ENCODE data around the gene AGPAT3.
A peak's percentile ranks its signal among the peaks of the same experiment; 100 is the strongest.

The AGPAT3 gene

GRCh38 chr21:43958364-43959158 is 93.5 kb downstream of the AGPAT3 start:
- no peak for DNase-seq

GRCh38 chr21:43959231-43960116 is 94.5 kb downstream of the AGPAT3 start:
- no peak for DNase-seq

GRCh38 chr21:43961382-43961909 is 96.4 kb downstream of the AGPAT3 start:
- DNase-seq: no peak

GRCh38 chr21:43965911-43966585 is 101.0 kb downstream of the AGPAT3 start:
- no peak for DNase-seq

DNA sequence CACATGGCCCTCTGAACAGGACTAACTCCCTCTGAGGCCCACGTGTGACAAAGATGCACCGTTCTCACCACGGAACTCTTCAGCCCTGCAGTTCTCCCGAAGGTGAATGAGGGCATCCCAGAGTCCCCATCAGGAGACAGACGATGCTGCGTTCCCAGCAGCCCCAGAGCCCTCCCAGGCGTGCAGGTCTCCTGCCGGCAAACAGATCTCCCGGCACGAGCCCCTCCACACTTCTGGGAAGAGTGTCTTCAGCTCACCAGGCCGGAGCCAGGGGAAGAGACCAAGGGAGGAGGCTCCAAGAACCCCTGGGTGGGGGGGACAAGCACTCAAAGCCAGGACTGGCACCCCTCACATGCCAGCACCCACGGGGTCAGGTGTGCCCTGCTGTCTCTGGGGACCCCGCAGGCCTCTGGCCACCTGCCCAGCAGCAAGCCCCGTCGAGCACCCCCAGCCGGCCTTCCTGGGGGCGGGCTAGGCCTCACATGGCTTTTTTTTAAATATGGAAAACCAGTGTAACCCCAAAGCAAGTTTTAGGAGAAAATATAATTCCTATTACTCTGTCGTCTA is 102.0 kb downstream of the AGPAT3 start:
- no peak for DNase-seq

- DNase-seq: no peak
Observed at GRCh38 chr21:43967981-43968380, 103.0 kb downstream of the AGPAT3 start.

GRCh38 chr21:43968410-43969114 is 103.5 kb downstream of the AGPAT3 start:
- no peak for DNase-seq

- no peak for DNase-seq
Observed at GRCh38 chr21:43969115-43969444, 104.1 kb downstream of the AGPAT3 start.

DNA sequence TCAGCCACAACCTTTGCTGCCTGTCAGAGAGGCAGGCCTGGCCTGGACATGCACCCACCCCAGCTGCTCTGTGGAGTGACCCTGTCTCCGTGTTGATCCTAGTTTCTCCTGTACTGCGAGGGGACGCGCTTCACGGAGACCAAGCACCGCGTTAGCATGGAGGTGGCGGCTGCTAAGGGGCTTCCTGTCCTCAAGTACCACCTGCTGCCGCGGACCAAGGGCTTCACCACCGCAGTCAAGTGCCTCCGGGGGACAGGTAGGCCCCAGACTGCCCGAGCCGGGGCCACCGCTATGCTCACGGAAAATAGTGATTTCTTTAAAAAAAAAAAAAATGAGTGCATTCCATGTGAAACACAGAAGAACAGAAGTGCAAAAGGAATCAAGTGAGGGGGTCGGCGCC is 105.5 kb downstream of the AGPAT3 start:
- no peak for DNase-seq

- no peak for DNase-seq
Observed at GRCh38 chr21:43971201-43971991, 106.4 kb downstream of the AGPAT3 start.

DNA sequence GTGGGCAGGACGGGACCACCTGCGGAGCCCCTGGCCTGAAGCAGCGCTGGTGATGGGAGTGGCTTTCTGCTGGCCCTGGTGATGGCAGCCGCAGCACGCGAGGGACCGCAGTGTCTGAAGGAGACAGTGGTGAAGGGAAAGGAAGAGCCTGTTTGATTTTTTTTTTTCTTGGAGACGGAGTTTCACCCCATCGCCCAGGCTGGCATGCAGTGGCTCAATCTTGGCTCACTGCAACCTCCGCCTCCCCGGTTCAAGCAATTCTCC is 106.9 kb downstream of the AGPAT3 start:
- no peak for DNase-seq

DNA sequence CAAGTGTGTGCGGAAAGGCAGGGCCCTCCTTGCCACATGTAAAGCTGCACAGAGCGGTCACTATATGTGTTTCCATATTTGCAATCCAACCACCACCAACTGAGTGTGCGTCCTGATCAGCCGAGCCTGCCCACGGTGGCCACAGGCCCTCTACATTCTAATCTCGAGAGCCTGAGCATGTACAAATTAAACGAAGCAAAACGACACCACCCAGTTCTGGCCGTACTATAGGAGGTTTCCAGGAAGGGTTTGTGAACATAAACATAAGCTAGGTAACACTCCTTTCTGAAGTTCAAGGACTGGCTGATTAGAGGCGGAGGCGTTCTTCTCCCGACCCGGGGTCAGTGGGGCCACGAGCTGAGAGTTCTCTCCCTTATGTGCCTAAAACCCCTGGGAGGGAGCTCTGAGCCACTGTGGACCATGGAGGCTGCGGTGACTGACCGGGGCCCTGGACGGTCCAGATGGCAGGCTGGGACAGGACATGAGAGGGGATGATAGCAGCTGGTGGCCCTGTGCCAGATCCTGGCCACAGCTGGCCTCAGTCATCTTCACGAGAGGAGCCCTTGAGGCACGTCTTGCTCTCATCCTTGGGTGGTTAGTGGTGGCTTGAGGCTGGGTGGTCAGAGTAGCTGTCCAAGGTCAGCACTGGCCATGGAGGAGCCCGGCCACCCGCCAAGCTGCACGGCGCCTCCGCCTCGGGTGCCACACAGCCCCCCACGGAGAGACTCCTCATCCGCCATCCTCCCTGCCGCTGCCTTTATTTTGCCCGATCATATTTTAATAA is 108.0 kb downstream of the AGPAT3 start:
- no peak for DNase-seq

GRCh38 chr21:43973634-43973955 is 108.6 kb downstream of the AGPAT3 start:
- DNase-seq: no peak

DNA sequence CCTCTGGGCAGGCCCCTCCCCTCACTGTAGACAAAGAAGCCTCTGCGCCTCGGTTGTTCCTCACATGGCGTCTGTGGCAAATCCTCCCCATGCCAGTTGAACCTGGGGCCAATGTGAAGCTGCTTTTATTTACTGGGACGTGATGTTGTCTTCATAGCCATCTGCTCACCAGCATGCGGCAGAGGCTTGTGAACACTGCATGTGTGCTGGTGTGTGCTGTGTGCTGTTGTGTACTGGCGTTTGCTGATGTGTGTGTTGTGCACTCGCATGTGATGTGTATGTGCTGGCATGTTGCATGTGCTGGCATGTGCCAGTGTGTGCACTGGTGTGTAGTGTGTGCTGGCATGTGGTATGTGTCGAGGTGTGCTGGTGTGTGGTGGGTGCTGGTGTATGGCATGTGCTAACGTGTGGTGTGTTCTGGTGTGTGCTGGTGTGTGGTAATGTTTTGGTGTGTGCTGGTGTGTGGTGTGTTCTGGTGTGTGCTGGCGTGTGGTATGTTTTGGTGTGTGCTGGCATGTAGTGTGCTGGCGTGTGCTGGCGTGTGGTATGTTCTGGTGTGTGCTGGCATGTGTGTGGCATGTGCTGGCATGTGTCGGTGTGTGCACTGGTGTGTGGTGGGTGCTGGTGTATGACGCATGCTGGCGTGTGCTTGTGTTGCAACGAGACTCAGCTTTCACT is 109.9 kb downstream of the AGPAT3 start:
- no peak for DNase-seq

DNA sequence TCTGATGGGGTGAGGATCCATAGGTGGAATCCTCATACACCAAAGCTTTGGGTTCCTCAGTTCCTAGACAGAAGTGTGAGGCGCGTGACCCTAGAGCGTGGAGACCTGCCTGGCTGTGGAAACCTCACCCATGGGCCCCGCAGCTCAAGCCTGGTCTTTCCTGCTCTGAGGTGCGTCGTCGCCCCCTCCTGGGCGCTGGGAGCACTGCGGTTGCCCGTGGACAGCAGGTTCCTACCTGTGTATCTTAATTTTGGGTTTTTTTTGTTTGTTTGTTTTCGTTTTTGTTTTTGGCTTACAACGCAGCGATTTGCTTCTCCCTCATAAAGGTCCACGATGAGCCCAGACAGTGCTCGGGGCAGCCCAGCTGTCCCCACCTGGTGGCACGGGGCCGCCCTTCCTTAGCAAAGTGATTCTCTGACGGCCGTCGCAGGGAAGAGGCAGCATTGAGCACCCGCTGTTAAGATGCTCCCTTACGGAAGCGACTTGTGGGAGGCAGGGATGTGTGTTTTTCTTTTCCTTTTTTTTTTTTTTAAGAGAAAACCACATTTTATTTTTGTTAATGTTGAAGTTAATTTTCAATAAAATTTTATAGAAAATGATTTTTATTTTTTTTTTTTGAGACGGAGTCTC is 110.6 kb downstream of the AGPAT3 start:
- peak; percentile 84 for DNase-seq

DNA sequence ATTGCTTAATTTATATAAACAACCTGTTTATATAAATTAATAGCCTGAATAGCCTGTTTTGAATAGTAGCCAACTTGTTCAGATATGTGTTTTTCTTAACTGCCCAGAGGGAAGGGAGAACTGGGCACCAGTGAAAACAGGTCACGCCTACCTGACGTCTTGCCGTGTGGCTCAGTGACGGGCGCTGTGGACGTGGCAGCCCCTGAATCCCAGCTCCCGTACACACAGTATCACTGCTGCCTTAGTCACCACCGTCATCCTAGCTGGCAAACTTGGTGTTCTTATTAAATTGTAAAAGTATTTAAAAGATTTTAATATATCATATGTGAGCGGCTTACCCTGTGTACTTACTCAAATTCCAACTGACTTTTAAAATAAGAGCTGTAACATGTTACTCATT is 111.6 kb downstream of the AGPAT3 start:
- no peak for DNase-seq

- no peak for DNase-seq
Observed at GRCh38 chr21:43978060-43978459, 113.0 kb downstream of the AGPAT3 start.

GRCh38 chr21:43979654-43980053 is 114.6 kb downstream of the AGPAT3 start:
- DNase-seq: no peak

DNA sequence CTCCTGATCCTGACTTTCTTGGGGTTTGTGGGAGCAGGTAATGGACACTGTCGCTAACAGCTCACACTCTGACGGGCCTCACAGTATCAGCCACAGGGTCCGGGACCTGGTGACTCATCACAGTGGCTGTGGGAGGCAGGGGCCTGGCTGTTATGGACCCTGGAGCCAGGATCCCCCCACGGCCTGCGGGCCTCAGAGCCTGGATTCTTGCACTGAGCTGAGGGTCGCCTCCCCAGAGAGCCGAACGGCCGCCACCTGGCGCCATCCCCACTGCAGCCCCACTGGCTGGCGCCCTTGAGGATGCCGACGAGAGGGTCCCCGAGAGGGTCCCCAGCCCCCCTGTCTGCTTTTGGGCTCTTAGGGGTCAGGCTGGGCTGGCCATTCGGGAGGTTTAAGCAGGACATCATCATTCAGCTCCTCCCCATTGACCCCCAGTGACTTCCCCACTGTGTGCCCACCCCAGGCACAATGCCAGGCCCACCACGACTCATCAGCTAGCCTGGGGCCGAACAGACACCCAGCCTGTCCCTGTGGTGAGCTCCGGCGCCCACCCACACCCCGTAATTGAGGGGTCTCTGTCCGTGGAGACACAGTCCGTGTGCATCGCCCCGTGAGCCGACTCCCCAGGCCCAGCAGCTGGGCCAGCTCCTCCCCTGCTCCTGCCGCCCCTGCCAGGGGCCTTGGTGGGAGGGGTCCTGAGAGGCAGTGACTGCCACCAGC is 116.3 kb downstream of the AGPAT3 start:
- DNase-seq: no peak

GRCh38 chr21:43981871-43982210 is 116.8 kb downstream of the AGPAT3 start:
- DNase-seq: no peak

All from stimulated activated CD4-positive, alpha-beta T cell treated with anti-CD3 and anti-CD28 coated beads, Interleukin-4, amount 100 ng/mL, for 1 hour (primary cell).